ENCODE measurements around the gene TRIM77.
"Not testable (repeated sequence)": the region's sequence is repeated elsewhere in the genome, so short reads cannot be mapped to it uniquely, and the experiment has no call there.

The TRIM77 gene

GRCh38 chr11:89709999-89710398, at the start of gene TRIM77:
Gene TRIM77 (plus strand): TSS chr11:89710299. CDS start chr11:89710299, 0 bp downstream.
- FAIRE-seq: not testable (repeated sequence)

GRCh38 chr11:89667001-89667400, 43.1 kb upstream of the TRIM77 start:
- no peak for FAIRE-seq

- not testable (repeated sequence) for FAIRE-seq
These were observed 41.9 kb upstream of the TRIM77 start for GRCh38 chr11:89668158-89668557.

GRCh38 chr11:89669586-89669985, 40.5 kb upstream of the TRIM77 start:
- FAIRE-seq: not testable (repeated sequence)

GRCh38 chr11:89669993-89670669, 40.0 kb upstream of the TRIM77 start:
- FAIRE-seq: not testable (repeated sequence)

GRCh38 chr11:89672547-89672946, 37.6 kb upstream of the TRIM77 start:
- FAIRE-seq: not testable (repeated sequence)

GRCh38 chr11:89673380-89673779, 36.7 kb upstream of the TRIM77 start:
- FAIRE-seq: not testable (repeated sequence)

- peak; percentile 73 for FAIRE-seq
These were observed 34.7 kb upstream of the TRIM77 start for GRCh38 chr11:89675383-89675782.

GRCh38 chr11:89675948-89676347, 34.2 kb upstream of the TRIM77 start:
- not testable (repeated sequence) for FAIRE-seq

GRCh38 chr11:89707080-89707479, 3.0 kb upstream of the TRIM77 start:
- not testable (repeated sequence) for FAIRE-seq

- not testable (repeated sequence) for FAIRE-seq
These were observed 14.9 kb downstream of the TRIM77 start for GRCh38 chr11:89724866-89725498.

GRCh38 chr11:89730215-89730614, 20.1 kb downstream of the TRIM77 start:
- FAIRE-seq: not testable (repeated sequence)

GRCh38 chr11:89736566-89736965, 26.5 kb downstream of the TRIM77 start:
- no peak for FAIRE-seq

GRCh38 chr11:89737116-89737515, 27.0 kb downstream of the TRIM77 start:
- FAIRE-seq: no peak

- FAIRE-seq: not testable (repeated sequence)
These were observed 31.3 kb downstream of the TRIM77 start for GRCh38 chr11:89741406-89741805.

GRCh38 chr11:89744158-89744557, 34.1 kb downstream of the TRIM77 start:
- FAIRE-seq: not testable (repeated sequence)

GRCh38 chr11:89750822-89751221, 40.7 kb downstream of the TRIM77 start:
- FAIRE-seq: not testable (repeated sequence)

All from G401.6 (cell line).